OCI-LY7 (cell line): ENCODE data around the gene NR2F2. TPM values are rescaled to one million over a fixed set of nuclear protein-coding genes. Genes with fewer than 3 reads are reported as not detected.

Experiments used
- BruUV-seq: library from RNA; stranded (reverse); fragments of 400-500 nt; replicated peaks from 2 replicates; lab custom pipeline; 2021; lab: Mats Ljungman, UMichigan
- CTCF ChIA-PET: fragments of 300-600 bp; sonication (Branson Sonifier 250); formaldehyde crosslinking; loops from one replicate; lab custom pipeline; 2022; ENCODE audit warnings: antibody characterized with exemption; ENCODE audit not compliant: unreplicated experiment; lab: Charles Lee
- POLR2A ChIA-PET: fragments of 300-600 bp; sonication (Branson Sonifier 250); formaldehyde crosslinking; loops from one replicate; lab custom pipeline; 2022; ENCODE audit warnings: antibody characterized with exemption; lab: Charles Lee
- DNase-seq: peaks from one replicate; pipeline ENCODE4 v3.0.0-alpha.2; 2015; ENCODE audit warnings: low spot score
- H2AFZ ChIP-seq: fragments of 200-600 bp; sonication (generic), shearing (Covaris generic); 2 replicates; pipeline ENCODE4 v1.6.1; 2014; ENCODE audit warnings: mild to moderate bottlenecking, antibody characterized with exemption, low read length, moderate library complexity
- H3K27ac ChIP-seq: fragments of 200-600 bp; sonication (generic); 2 replicates; pipeline ENCODE4 v1.5.1; 2014; ENCODE audit warnings: mixed run types, low read depth, mild to moderate bottlenecking, moderate library complexity, low read length, inconsistent platforms; ENCODE audit not compliant: poor library complexity, severe bottlenecking
- H3K36me3 ChIP-seq: fragments of 200-600 bp; sonication (generic); 2 replicates; pipeline ENCODE4 v1.6.1; 2014; ENCODE audit warnings: mild to moderate bottlenecking, antibody characterized with exemption, low read length, moderate library complexity, mixed read lengths; ENCODE audit not compliant: insufficient read depth
- H3K4me1 ChIP-seq: fragments of 200-600 bp; sonication (generic); 2 replicates; pipeline ENCODE4 v1.5.1; 2014; ENCODE audit warnings: mild to moderate bottlenecking, low read length; ENCODE audit not compliant: insufficient read depth, poor library complexity, severe bottlenecking
- H3K4me2 ChIP-seq: fragments of 200-600 bp; sonication (generic); 2 replicates; pipeline ENCODE4 v1.6.1; 2014; ENCODE audit warnings: mild to moderate bottlenecking, low read length
- H3K4me3 ChIP-seq: fragments of 200-600 bp; sonication (generic); 2 replicates; pipeline ENCODE4 v1.5.1; 2014; ENCODE audit warnings: mild to moderate bottlenecking, low read depth, low read length; ENCODE audit not compliant: poor library complexity, severe bottlenecking
- H3K79me2 ChIP-seq: fragments of 200-600 bp; sonication (generic); 2 replicates; pipeline ENCODE4 v1.6.1; 2016; ENCODE audit warnings: low read depth, mild to moderate bottlenecking, low read length, moderate library complexity, mixed read lengths; ENCODE audit not compliant: insufficient read depth
- H3K9me2 ChIP-seq: fragments of 200-600 bp; sonication (generic); 2 replicates; pipeline ENCODE4 v1.6.1; 2016; ENCODE audit warnings: mild to moderate bottlenecking, low read length, mixed read lengths; ENCODE audit not compliant: insufficient read depth
- H3K9me3 ChIP-seq: fragments of 200-600 bp; sonication (generic); 2 replicates; pipeline ENCODE4 v1.6.1; 2014; ENCODE audit warnings: mild to moderate bottlenecking, mixed run types, low read length, mixed read lengths
- H4K20me1 ChIP-seq: fragments of 200-600 bp; sonication (generic); 2 replicates; pipeline ENCODE4 v1.6.1; 2014; ENCODE audit warnings: mild to moderate bottlenecking, antibody characterized with exemption, low read length, moderate library complexity, mixed read lengths; ENCODE audit not compliant: insufficient read depth
- CTCF ChIP-seq: fragments of 200-600 bp; sonication (generic); conservative IDR thresholded peaks from 2 replicates; pipeline ENCODE4 v1.5.1; 2014; ENCODE audit warnings: mild to moderate bottlenecking, antibody characterized with exemption, low read length, moderate library complexity, mixed read lengths
- EZH2phosphoT487 ChIP-seq: fragments of 200-600 bp; sonication (generic); IDR thresholded peaks from 2 replicates; pipeline ENCODE4 v1.6.1; 2018; ENCODE audit warnings: low read depth, borderline replicate concordance, mild to moderate bottlenecking, mixed run types, antibody characterized with exemption, low read length, moderate library complexity, mixed read lengths
- intact Hi-C: fragments of 100-400 bp; cut with micrococcal nuclease; formaldehyde crosslinking; loops from one replicate; pipeline ENCODE4 v1.10.0; 2022; ENCODE audit not compliant: unreplicated experiment
- total RNA-seq, 2 experiments: library from RNA; depleted of rRNA in 1 of 2; stranded (reverse); fragments of >200 nt in 1 of 2; shearing (Covaris generic) in 1 of 2; gene quantifications; 2 replicates each; pipeline ENCODE4 v1.2.3, GENCODE V29; 2014 to 2022

NR2F2 gene
- total RNA-seq, 2 experiments from 2014 or later, result not detected

GRCh38 chr15:96358821-96359615, 28.5 kb downstream of the NR2F2 start:
- intact Hi-C loops, result no loop called here
- Histone ChIP-seq H3K4me2 (no peak overlapping the region), H3K4me3 (no peak overlapping the region), H2AFZ (no peak overlapping the region), H3K9me2 (no peaks in the 10 kb centered on the region), H3K4me1 (no peaks in the 10 kb centered on the region), H3K9me3 (no peaks in the 10 kb centered on the region), H4K20me1 (no peaks in the 10 kb centered on the region), H3K79me2 (no peaks in the 10 kb centered on the region), H3K27ac (no peak overlapping the region), H3K36me3 (no peaks in the 10 kb centered on the region)
- CTCF ChIA-PET, result no interaction called here
- POLR2A ChIA-PET, result no interaction called here
- no TSS peak for BruUV-seq
- TF ChIP-seq CTCF (no peak), EZH2phosphoT487 (no peak)
- no peak for DNase-seq

- no peak overlapping the region for H3K4me2 ChIP-seq
- H4K20me1 ChIP-seq, result no peaks in the 10 kb centered on the region
- ChIA-PET POLR2A (no interaction called here), CTCF (no interaction called here)
- no peaks in the 10 kb centered on the region for H3K9me2 ChIP-seq
- no peak overlapping the region for H2AFZ ChIP-seq
- no peak for DNase-seq
- BruUV-seq, result no TSS peak
- H3K4me3 ChIP-seq, result no peak overlapping the region
- TF ChIP-seq CTCF, result no peak
- no peak for TF ChIP-seq EZH2phosphoT487
- intact Hi-C loops, result no loop called here
- H3K9me3 ChIP-seq, result no peaks in the 10 kb centered on the region
- no peaks in the 10 kb centered on the region for H3K4me1 ChIP-seq
- no peaks in the 10 kb centered on the region for H3K79me2 ChIP-seq
- no peak overlapping the region for H3K27ac ChIP-seq
- no peaks in the 10 kb centered on the region for H3K36me3 ChIP-seq
Observed at GRCh38 chr15:96359616-96360521, 29.4 kb downstream of the NR2F2 start.
